Fibroblast of the conjunctiva (primary cell): ENCODE results near the gene KCNC3.

Experiments used
- DNase-seq: peaks from one replicate; pipeline ENCODE4 v3.0.0-alpha.2; 2010; ENCODE audit warnings: low read depth

Gene KCNC3

GRCh38 chr19:50327013-50327412 lies 2.2 kb downstream of the KCNC3 start:
- no peak for DNase-seq

- DNase-seq: no peak
Observed at GRCh38 chr19:50326101-50326664, 3.0 kb downstream of the KCNC3 start.

DNA sequence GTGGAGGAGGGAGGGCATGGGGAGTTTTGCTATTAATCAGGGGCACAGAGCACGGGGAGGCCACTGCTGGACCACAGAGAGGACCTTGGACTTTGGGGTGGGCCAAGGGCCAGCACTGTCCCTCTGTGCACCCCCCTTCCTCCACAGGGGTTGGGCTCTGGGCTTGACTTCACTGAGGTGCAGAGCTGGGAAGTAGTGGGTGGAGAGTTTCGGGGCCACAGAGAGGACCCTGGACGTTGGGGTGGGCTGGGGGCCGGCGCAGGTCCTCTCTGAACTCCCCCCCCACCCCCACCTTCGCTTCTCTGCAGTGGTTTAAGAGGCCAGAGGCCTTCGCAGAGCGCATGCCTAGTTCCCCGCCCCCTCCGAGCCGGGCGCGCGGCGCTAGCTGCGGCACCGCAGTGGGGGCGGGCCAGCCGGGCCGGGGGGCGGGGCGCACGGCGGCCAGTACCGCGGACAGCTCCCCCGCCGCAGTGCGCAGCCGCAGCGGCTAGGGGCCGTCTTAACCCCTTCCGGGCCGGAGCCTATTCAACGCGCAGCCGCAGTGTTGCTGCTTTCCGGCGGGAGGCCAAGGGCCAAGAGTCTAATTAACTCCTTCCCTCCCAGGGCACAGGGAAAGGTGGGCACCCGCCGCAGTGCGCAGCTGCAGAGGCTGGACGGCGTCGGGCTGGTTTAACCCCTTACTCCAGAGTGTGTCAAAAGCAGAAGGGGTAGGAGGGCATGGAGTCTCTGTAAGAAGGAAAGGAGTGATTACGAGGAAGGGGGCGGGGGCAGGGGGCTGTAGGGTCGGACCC lies 3.7 kb downstream of the KCNC3 start:
- no peak for DNase-seq

- DNase-seq: no peak
Observed at GRCh38 chr19:50324331-50324730, 4.8 kb downstream of the KCNC3 start.

DNA sequence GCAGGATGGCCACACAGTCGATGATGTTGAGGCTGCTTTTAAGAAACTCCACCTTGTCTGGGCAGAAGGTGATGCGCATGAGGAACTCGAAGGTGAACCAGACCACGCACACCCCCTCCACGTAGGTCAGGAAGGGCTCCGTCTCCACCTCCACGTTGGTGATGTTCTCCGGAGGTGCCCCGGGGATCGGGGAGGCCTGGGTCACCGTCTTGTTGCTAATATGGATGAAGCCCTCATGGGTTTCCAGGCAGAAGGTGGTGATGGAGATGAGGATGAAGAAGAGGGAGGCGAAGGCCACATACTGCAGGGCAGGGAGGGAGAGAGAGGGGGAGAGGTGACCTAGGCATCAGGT lies 5.4 kb downstream of the KCNC3 start:
- DNase-seq: no peak

- DNase-seq: no peak
Observed at GRCh38 chr19:50322931-50323781, 6.0 kb downstream of the KCNC3 start.

GRCh38 chr19:50322234-50322633 lies 6.9 kb downstream of the KCNC3 start:
- no peak for DNase-seq

- no peak for DNase-seq
Observed at GRCh38 chr19:50321831-50322230, 7.3 kb downstream of the KCNC3 start.

GRCh38 chr19:50320596-50320995 lies 8.6 kb downstream of the KCNC3 start:
- no peak for DNase-seq

DNA sequence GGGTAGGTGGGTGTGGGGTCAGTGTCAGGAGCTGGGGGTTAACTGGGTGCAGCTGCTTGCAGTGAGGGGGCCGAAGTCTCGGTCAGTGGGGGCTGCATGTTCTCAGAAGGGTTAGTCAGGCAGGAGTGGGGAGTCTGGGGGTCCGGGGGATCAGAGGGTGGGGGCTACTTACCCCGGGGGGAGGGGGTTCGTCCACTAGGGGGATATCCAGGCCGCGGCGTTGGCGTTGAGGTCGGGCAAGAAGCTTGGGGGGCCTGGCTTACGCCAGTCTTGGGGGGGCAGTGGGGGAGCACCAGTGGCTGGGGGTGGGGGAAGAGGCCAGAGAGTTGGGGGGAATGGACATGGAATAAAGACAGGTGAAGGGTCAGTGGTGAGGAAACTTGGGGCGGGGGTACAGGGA lies 9.1 kb downstream of the KCNC3 start:
- DNase-seq: no peak

GRCh38 chr19:50319156-50319555 lies 10.0 kb downstream of the KCNC3 start:
- DNase-seq: no peak

DNA sequence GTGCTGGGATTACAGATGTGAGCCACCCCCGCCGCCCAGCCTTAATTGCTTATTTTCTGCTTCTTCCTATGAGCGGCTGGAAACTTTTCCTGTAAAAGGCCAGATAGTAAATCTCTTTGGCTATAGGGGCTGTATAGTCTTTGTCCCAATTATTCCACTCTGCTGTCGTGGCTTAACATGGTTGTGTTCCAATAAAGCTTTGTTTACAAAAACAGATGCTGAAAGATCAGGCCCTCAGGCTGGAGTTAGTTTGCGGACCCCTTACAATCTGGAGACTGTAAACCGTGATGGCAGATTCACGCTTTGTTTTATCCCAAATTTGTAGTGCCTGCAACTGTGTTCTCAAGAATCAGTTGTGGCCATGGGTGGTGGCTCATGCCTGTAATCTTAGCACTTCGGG lies 10.7 kb downstream of the KCNC3 start:
- DNase-seq: no peak

- DNase-seq: no peak
Observed at GRCh38 chr19:50317115-50317514, 12.1 kb downstream of the KCNC3 start.

DNA sequence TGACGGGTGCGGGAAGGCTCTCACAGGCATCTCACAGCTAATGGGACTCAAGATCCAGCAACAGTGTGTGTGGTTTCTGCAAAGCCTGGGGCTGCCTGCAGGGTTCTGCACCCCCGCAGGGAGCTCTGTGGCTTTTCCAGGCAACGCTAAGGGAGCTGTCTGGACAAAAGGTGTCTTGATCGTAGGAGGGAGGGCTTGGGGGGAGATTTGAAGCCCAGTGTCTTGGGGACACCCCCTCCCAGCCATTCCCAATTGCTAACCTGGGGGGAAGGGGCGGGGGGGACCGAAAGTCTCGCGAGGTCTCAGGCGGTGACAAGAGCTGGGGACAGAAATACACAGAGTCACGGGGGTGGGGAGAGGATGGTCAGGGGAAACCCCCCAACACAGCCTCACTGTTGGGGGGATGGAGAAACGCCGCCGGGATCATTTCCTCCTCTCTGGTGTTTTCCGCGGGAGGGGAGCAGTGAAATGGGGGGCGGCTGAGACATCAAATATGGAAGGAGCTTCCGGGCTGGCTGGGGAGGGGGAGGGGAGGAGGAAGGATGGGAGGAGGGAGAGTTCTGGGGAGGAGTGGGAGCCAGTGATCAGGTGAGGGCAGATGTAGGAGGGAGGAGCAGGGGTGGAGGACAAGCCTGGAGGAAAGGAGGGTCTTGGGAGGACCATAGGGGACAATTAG lies 13.3 kb downstream of the KCNC3 start:
- DNase-seq: no peak

GRCh38 chr19:50314724-50315708 lies 14.2 kb downstream of the KCNC3 start:
- no peak for DNase-seq

DNA sequence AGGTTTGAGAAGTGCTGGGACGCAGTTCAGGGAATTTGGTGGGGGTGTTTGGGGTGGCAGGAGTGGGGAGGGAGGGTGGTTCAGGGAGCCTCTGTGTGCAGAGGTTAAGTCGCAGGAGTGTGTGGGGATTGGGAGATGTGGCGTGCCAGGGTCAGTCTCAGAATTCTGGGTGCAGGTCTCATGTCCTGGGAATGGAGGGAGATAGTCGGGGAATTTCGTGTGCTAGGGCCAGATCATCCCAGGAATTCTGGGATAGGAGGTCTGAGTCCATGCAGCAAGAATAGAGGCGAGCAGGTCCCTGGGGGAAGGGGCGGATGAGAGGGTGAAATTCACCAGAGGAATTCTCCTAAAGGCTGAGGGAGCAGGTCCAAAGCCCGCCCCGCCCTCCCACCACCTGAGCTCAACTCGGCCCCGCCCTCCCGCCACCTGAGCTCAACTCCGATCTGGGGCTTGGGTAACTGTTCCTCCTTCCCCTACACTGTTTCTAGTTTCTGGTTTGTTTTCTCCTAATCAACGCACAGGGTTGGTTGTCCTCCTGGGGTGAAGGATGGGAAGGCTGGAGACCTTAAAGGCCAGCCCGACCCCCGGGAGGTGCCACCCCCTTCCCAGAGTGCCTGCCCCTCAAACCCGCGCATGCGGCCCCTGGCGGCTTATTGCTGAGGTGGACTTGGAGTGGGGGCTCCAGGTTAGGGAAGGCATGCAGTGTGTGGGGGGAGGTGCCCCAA lies 15.2 kb downstream of the KCNC3 start:
- no peak for DNase-seq

GRCh38 chr19:50312967-50313811 lies 16.0 kb downstream of the KCNC3 start:
- no peak for DNase-seq

DNA sequence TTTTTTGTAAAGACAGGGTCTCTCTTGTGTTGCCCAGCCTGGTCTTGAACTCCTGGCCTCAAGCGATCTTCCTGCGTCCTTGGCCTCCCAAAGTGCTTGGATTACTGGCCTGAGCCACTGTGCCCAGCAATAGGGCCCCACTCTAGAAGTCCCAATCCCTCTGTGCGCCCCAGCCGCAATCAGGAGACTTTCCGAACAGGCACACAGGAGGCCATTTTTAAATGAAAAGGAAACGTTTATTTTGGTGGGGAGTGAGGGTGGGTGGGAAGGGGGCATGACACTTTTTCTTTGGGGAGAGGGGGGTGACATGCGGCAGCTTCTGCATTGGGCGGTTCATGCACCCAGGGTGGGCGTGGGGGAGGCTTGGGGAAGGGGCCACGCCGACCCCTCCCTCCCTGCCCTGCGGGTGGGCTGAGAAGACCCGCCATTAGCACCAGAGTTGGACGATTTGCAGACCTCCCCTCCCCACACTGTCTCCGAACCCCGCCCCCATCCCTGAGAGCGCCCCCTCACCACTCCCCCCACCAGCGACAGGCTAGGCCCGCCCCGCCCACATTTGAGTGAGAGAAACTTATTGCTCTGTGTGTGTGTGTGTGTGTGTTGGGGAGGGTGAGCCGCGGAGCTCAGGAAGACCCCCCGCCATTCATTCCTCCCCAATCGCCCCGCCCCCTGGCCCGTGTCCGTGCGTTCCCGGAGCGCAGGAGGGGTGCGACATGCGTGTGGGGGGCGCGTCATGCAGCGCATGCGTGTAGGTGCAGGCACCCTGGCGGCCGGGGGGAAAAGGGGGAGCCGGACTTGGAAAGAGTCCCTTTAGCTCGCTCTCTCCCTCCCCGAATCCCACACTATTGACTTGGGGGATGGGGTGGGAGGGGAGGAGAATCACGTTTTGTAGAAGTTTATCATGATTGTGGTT lies 17.2 kb downstream of the KCNC3 start:
- DNase-seq: no peak
